ENCODE results near the gene RRP9.

RRP9 gene

DNA sequence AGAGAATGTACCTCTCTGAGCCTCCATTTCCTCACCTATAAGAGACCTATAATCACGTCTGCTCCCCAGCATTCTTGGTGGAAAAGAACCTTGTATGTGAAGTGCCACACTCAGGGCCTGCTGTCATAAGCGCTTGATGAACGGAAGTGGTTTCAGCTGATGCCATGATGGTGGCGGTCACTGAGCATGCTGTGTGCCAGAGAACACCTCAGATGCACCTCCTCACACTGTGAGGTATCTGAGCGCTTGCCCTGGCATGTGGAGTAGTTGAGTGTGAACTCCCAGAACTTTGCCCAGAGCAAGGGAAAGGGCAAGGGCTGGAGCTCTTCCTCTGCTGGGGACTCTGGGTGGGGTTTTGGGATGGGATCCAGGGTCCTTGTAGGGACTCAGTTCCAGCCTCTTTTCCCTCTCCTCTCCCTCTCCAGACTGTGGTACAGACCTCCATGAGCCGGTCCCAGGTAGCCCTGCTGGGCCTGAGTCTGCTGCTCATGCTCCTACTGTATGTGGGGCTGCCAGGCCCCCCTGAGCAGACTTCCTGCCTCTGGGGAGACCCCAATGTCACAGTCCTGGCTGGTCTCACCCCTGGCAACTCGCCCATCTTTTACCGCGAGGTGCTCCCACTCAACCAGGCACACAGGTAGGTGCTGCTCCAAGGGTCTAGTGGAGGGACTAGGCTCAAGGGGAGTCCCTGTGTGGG is 35.9 kb upstream of the RRP9 start:
- TF ChIP-seq, protein P1, sequence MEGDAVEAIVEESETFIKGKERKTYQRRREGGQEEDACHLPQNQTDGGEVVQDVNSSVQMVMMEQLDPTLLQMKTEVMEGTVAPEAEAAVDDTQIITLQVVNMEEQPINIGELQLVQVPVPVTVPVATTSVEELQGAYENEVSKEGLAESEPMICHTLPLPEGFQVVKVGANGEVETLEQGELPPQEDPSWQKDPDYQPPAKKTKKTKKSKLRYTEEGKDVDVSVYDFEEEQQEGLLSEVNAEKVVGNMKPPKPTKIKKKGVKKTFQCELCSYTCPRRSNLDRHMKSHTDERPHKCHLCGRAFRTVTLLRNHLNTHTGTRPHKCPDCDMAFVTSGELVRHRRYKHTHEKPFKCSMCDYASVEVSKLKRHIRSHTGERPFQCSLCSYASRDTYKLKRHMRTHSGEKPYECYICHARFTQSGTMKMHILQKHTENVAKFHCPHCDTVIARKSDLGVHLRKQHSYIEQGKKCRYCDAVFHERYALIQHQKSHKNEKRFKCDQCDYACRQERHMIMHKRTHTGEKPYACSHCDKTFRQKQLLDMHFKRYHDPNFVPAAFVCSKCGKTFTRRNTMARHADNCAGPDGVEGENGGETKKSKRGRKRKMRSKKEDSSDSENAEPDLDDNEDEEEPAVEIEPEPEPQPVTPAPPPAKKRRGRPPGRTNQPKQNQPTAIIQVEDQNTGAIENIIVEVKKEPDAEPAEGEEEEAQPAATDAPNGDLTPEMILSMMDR (conservative IDR thresholded peaks at IDR 0.05; ENCODE audit: low read length): no peak
- DNase-seq (ENCODE audit: low read depth): no peak
- H3K4me3 ChIP-seq (ENCODE audit: low read length): no peak overlapping the region

DNA sequence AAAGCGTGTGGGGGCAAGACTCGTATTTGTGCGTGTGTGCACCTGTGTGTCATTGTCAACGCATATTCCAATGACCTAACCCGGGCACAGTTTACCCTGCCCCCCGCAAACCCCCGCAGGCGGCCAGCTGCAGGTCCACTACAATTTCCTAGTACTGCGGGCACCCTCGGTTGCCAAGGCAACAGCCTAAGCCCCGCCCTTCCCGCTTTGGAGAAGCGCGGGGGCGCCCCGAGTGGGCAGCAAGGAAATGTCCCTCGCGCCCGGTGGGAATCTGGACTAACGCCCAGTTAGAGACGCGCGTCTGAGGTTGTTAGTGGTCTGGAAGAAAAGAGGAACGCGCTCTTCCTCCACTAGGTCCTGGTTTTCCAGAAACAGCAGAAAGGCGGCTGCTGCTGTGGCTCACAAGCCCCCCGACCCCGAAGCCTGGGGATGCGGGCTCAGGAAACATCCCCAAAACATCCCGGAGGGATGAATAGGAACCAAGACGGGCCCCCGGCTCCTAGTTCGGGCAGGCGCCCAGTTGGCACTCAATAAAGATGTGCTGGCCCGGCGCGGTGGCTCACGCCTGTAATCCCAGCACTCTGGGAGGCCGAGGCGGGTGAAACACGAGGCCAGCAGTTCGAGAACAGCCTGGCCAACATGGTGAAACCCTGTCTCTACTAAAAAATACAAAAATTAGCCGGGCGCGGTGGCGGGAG is 34.3 kb upstream of the RRP9 start:
- DNase-seq (ENCODE audit: low read depth): peak; percentile 53
- TF ChIP-seq, protein P1 (conservative IDR thresholded peaks at IDR 0.05; ENCODE audit: low read length): peak; percentile 22; the same call in 1 of the 2 replicates
- peak overlapping the region; percentile 93 for H3K4me3 ChIP-seq (ENCODE audit: low read length)

DNA sequence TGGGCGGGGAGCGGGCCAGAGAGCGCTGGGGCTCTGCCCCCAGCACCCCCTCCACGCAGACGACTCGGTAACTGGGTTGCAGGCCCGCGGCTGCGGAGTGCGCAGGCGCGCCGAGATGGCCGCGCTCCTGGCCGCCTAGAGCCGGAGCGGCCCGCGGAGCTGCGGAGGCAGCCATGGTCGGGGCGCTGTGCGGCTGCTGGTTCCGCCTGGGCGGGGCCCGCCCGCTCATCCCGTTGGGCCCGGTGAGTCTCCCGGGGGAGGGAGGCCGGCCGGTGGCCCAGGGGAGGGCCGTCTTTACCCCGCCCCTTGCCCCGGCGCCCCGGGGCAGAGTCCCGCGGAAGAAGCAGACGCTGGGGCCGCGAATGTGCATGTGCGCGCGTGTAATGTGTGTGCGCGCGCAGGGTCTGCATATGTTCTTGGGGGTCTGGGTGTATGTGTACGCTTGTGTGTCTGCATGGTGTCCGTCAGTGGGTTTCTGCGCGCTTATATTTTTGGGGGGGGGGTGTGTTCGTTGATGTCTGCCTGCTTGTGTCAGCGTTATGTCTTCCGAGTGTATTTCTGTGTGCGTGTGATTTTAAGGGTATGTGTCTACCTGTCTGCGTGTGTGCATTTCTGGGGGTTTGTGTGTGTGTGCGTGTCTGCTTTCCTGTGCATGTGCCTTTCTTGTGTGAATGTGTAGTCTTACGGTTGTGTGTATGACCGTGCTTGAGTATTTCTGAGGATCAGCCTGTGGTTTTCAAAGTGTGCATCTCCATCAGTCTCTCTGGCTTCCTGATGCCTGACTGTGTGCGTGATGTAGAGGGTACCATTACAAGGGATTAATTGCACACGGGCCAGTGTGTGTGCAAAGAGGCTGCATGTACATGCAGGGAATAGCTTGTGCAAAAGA is 33.5 kb upstream of the RRP9 start, which contains the start of gene ABHD14A:
TSS of gene ABHD14A (plus strand) at position 102 of the 889 bp plus-strand sequence. CDS start at position 174, 72 bp downstream.
- TF ChIP-seq, protein P1 (conservative IDR thresholded peaks at IDR 0.05; ENCODE audit: low read length): no peak
- peak; percentile 71 for DNase-seq (ENCODE audit: low read depth)
- H3K4me3 ChIP-seq (ENCODE audit: low read length): peak within 1 kb of the TSS; percentile 93

DNA sequence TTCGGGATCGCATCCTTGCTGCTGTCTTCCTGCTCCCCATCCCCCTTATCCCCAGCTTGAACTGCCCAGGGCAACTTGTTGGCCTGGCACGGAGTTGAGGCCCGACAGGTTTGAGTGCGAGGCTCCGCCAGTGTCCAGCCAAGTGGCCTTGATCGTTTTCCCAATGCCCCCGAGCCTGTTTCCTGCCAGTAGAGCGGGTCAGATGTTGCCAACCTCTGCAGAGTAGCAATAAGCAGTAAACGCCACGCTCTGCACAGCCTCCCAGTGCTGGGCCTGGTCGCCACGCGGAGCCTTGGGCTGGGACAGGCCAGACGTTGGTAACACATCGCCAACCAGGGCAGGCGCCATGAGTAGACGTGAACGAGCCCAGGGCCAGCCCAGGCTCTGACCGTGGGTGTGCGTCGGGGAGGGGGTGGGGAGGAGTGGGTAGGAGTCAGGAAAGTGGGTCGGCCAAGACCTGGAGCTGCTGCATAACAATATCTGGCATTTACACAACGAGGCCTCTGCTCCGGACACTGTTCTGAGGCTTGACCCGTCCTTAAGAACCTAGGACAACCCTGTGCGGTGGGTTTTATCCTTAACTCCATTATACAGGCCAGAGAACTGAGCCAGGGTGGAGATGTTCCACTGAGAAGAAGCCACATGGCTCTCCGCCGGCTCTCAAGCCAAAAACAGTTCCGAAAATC is 32.7 kb upstream of the RRP9 start:
- peak overlapping the region; percentile 93 for H3K4me3 ChIP-seq (ENCODE audit: low read length)
- TF ChIP-seq, protein P1 (conservative IDR thresholded peaks at IDR 0.05; ENCODE audit: low read length): no peak

DNA sequence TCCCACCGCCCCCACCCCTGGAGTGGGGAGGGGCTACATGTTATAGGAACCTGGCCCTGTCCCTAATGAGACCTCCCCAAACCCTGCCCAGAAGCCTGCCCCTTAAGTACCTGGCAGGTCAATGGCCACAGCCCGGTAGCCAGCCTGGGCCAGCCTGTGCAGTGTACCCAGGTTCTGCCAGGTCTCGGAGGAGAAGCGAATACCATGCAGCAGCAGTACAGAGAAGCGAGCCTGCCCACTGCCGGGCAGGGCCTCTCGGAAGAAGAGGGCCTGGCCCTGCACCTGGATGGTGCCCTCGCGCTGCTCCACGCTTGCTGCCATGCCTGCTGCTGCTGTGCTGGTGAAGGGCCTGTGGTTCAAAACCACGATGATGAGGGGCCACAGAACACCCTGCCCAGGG is 29.6 kb upstream of the RRP9 start:
- TF ChIP-seq, protein P1 (conservative IDR thresholded peaks at IDR 0.05; ENCODE audit: low read length): no peak
- DNase-seq (ENCODE audit: low read depth): no peak
- no peak overlapping the region for H3K4me3 ChIP-seq (ENCODE audit: low read length)

More for the DNA sequence above, 32.7 kb upstream of the RRP9 start:
- DNase-seq (ENCODE audit: low read depth): no peak

DNA sequence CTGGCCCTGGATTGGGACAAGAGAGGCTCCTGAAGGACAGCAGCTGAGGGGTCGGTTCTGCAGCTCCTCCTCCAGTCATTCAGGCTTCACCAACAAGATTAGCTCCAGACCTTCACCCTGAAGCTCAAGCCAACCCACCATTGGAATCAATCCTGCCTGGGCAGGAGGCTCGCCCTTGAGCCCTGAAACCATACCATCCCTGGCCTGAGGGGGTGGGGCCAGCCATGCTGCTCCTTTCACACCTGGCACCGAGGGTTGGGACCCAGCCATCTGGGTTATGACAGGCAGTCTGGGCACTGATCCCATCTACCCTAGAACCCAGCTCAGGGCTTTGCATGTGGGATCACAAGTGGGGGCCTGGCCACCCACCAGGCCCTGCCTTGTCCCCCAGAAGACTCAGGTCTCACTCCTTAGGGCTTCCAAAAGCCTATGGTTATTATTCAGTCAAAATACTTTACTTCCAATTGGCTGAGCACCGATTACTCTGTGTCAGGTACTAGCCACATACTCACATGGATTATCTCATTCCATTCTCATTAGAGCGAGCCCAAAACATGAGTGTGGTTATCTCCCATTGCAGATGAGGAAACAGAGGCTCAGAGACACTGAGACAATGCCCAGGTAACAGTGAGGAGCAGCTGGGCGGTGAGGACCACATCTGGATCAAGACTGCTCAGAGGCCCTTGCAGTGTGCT is 29.0 kb upstream of the RRP9 start:
- no peak for DNase-seq (ENCODE audit: low read depth)
- TF ChIP-seq, protein P1 (conservative IDR thresholded peaks at IDR 0.05; ENCODE audit: low read length): no peak
- H3K4me3 ChIP-seq (ENCODE audit: low read length): no peak overlapping the region

Measured in AG10803 (cell line).